ENCODE measurements around the gene BCKDHB.
"Not testable (repeated sequence)": the region's sequence is repeated elsewhere in the genome, so short reads cannot be mapped to it uniquely, and the experiment has no call there.

Gene BCKDHB

GRCh38 chr6:80206758-80207157 lies 100.3 kb downstream of the BCKDHB start:
- TF ChIP-seq CTCF (IDR thresholded peaks at IDR 0.05; ENCODE audit: extremely low read depth, insufficient read depth, missing control alignments), result no peak
- DNase-seq (ENCODE audit: low spot score), result no peak
- in situ Hi-C loops (cut with MboI; ENCODE audit: low pct_unique_long_range_greater_than_20kb, low sequenced_read_pairs, unreplicated experiment), result no loop called here

GRCh38 chr6:80209430-80209829 lies 103.0 kb downstream of the BCKDHB start:
- no peak for TF ChIP-seq CTCF (IDR thresholded peaks at IDR 0.05; ENCODE audit: extremely low read depth, insufficient read depth, missing control alignments)
- DNase-seq (ENCODE audit: low spot score), result no peak
- in situ Hi-C loops (cut with MboI; ENCODE audit: low pct_unique_long_range_greater_than_20kb, low sequenced_read_pairs, unreplicated experiment), result no loop called here

GRCh38 chr6:80210618-80211017 lies 104.1 kb downstream of the BCKDHB start:
- in situ Hi-C loops (cut with MboI; ENCODE audit: low pct_unique_long_range_greater_than_20kb, low sequenced_read_pairs, unreplicated experiment), result no loop called here
- TF ChIP-seq CTCF (IDR thresholded peaks at IDR 0.05; ENCODE audit: extremely low read depth, insufficient read depth, missing control alignments), result no peak

GRCh38 chr6:80211286-80211685 lies 104.8 kb downstream of the BCKDHB start:
- TF ChIP-seq CTCF (IDR thresholded peaks at IDR 0.05; ENCODE audit: extremely low read depth, insufficient read depth, missing control alignments), result no peak
- no peak for DNase-seq (ENCODE audit: low spot score)
- in situ Hi-C loops (cut with MboI; ENCODE audit: low pct_unique_long_range_greater_than_20kb, low sequenced_read_pairs, unreplicated experiment), result no loop called here

More at GRCh38 chr6:80210618-80211017, 104.1 kb downstream of the BCKDHB start:
- no peak for DNase-seq (ENCODE audit: low spot score)

- not testable (repeated sequence) for DNase-seq (ENCODE audit: low spot score)
Measured at GRCh38 chr6:80211890-80212289, 105.4 kb downstream of the BCKDHB start.

GRCh38 chr6:80214436-80215022 lies 108.1 kb downstream of the BCKDHB start:
- in situ Hi-C loops (cut with MboI; ENCODE audit: low pct_unique_long_range_greater_than_20kb, low sequenced_read_pairs, unreplicated experiment), result no loop called here
- DNase-seq (ENCODE audit: low spot score), result peak; percentile 23
- TF ChIP-seq CTCF (IDR thresholded peaks at IDR 0.05; ENCODE audit: extremely low read depth, insufficient read depth, missing control alignments), result peak; percentile 70

More at GRCh38 chr6:80211890-80212289, 105.4 kb downstream of the BCKDHB start:
- in situ Hi-C loops (cut with MboI; ENCODE audit: low pct_unique_long_range_greater_than_20kb, low sequenced_read_pairs, unreplicated experiment), result not testable (repeated sequence)

- no peak for TF ChIP-seq CTCF (IDR thresholded peaks at IDR 0.05; ENCODE audit: extremely low read depth, insufficient read depth, missing control alignments)
- no peak for DNase-seq (ENCODE audit: low spot score)
- in situ Hi-C loops (cut with MboI; ENCODE audit: low pct_unique_long_range_greater_than_20kb, low sequenced_read_pairs, unreplicated experiment), result no loop called here
Measured at GRCh38 chr6:80215063-80215462, 108.6 kb downstream of the BCKDHB start.

All from GM13977 (cell line).